HG03097 (cell line): ENCODE measurements around the gene SIL1.

Experiments
- ATAC-seq: cut with Tn5 transposase; IDR thresholded peaks from one replicate; pipeline ENCODE4 v1.9.1; 2021; ENCODE audit not compliant: unreplicated experiment, low FRiP score

Gene SIL1

DNA sequence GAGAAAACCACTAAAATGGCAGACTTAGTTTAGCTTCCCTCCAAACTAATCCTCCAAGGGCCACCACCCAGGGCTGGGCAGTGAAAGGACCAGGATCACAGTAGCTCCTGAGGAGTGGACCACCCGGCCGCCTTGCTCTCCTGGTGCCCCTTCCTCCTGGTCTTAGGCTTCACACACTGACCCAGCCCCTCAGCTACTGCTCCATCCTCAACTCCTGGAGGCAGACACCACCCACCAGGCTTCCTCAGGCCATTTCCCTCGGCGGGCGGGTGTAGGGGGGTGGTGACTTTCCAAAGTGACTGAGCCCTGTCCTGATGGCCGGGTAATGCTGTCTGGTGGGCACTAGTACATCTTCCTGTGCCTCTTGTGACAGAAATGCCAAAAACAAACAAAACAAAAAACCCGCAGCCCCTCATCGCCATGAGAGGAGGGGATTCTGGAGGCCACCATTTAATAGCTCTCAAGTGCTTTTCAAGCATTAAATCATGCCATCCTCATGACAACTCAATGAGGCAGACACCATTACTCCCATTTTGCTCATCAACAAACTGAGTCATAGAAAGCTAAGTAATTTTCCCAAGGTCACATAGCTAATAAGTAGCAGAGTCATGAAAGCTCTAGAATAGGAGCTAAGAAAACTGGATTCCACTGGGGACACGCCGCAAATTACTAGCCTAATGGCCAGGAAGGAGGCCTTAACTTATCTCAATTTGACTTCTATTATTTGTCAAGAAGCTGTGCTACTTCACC, 231.8 kb downstream of the SIL1 start:
- no peak for ATAC-seq

DNA sequence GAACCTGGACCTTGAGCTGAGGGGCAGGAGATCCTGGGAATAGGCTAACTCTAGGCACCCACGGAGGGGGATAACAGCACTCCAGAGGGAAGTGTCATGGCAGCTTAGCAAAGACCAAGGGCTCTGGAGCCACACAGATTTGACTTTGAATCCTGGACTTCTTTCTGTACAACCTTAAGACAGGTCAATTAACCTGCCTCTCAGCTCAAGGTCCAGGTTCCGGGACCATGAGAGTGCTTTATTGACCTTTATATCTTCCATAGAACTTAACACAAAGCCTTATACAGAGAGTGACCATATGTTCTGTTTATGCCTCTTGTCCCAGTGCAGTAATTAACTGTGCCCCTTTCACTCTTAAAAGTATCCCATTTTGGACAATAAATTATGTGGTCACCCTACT, 232.5 kb downstream of the SIL1 start:
- no peak for ATAC-seq

DNA sequence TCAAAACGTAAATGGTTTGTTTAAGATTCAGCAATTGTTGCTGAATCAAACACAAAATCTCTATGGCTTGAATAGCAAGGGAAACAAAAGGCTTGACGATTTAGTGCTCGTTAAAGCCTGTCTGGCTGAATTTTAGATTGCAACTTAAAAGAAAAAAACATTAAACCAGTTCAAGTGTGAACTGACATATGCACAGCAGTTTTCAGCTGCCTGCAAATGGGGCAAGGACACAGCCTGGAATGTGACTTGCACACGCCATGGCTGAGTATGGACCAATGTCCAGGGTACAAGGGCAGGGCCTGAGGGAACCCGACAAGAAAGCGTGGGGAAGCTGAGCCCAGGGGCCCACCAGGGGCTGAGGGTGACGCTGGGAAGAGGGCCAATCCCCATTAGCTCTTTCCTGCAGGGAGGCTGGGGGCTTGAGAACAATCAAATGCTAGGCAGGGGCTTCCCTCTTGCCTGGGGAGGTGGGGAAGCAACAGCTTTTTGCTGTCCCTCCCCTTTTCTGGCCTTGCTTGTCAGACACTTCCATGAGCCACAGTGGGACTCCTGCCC, 233.4 kb downstream of the SIL1 start:
- no peak for ATAC-seq

DNA sequence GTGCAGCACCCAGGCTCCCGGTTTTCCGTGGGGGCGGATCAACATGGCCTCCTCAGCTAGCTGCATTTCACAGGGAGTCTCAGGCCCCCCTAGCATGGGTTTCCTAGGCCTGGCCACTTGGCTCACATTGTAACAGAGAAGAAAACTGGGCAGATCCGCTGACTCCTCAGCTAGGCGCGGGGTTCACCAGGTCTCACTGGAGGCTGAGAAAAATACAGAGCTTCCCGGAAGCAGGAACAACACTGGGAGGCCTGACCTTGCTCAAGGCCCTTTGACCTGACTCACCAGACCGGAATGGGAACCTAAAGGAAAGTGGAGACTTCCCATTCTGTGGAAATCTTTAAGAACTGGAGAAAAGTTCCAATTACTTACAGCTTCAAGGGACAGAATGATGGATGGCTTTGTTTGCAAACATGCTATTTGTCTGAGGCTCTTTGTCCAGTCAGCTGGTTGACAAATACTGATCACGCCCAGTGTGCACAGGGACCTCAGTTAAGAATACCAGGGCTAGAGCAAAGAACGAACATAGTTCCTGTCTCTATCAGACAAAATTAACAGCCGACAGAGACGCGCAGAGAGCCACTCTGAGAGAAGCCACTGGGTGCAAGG, 234.3 kb downstream of the SIL1 start:
- ATAC-seq, result no peak

DNA sequence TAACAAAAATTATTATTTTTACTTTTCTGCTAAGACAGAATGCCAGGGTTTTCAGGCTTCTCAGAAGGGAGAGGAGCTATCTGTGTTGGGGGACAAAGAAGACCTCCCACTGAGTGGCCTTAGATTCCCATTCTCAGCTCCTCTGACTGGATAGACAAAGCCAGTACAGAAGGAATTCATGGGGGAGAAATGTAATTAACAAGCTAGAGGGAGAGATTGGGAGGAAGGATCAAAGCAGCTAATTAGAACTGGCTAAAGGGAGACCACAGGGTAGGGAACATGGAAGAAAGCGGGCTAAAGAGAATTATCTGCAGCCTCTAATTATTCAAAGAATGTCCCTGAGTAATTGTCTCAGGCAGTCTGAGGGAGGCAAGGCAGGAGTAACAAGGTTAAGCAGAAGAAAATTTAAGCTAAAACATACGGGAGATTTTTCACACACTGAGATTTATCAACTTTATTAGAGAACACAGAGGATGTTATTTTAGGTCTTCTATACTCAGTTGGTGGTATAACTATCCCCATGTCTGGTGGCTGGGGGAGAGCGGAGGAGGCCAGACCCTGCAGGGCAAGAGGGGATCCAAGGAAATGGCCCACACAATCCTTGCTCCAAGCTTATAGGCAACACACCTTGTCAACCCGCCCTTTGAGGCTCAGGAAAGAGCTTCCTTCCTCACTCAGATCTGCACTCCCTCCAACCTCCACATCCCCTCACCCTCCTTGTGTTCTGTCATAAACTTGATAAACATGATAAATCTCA, 235.4 kb downstream of the SIL1 start:
- no peak for ATAC-seq

- no peak for ATAC-seq
Observed at GRCh38 chr5:138961729-138962128, 236.4 kb downstream of the SIL1 start.

- no peak for ATAC-seq
Observed at GRCh38 chr5:138961221-138961620, 236.9 kb downstream of the SIL1 start.

GRCh38 chr5:138960145-138960692, 237.9 kb downstream of the SIL1 start:
- ATAC-seq, result no peak

GRCh38 chr5:138956801-138957200, 241.4 kb downstream of the SIL1 start:
- no peak for ATAC-seq

- ATAC-seq, result no peak
Observed at GRCh38 chr5:138955671-138956295, 242.4 kb downstream of the SIL1 start.

- ATAC-seq, result no peak
Observed at GRCh38 chr5:138955013-138955660, 243.0 kb downstream of the SIL1 start.

DNA sequence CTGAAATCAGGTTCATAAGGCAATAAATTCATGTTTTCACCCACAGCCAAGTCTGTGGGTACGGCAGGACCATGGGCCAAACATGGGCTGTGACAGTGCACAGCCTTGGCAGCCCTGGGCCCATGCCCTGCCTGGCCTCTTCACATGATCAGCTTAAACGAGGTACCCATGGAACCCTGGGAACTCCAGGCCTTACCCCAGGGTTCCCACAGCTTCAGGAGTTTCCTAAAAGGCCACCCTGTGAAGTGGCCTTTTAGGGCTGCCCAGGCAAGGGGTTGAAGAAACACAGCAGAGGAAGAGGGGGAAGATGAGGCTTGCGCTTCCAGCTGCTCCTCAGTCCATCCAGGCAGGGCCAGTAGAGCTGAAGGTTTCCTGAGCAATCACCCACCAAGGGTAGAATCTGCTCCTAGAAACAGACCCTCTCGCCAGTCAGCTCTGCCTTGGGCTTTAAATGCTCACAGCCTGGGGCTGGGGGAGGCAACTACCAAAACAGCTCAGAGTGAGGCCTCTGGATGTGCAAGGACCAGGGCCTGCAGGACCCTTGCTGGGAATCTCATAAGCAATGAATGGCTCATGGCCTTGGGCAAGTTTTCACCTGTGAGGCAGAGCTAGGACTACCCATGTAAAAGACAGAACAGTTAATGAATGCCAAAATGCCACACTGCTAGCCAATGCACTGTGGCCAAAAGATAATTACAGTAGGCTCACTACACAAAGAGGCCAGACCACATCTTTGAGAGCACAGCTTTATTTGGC, 243.7 kb downstream of the SIL1 start:
- no peak for ATAC-seq

DNA sequence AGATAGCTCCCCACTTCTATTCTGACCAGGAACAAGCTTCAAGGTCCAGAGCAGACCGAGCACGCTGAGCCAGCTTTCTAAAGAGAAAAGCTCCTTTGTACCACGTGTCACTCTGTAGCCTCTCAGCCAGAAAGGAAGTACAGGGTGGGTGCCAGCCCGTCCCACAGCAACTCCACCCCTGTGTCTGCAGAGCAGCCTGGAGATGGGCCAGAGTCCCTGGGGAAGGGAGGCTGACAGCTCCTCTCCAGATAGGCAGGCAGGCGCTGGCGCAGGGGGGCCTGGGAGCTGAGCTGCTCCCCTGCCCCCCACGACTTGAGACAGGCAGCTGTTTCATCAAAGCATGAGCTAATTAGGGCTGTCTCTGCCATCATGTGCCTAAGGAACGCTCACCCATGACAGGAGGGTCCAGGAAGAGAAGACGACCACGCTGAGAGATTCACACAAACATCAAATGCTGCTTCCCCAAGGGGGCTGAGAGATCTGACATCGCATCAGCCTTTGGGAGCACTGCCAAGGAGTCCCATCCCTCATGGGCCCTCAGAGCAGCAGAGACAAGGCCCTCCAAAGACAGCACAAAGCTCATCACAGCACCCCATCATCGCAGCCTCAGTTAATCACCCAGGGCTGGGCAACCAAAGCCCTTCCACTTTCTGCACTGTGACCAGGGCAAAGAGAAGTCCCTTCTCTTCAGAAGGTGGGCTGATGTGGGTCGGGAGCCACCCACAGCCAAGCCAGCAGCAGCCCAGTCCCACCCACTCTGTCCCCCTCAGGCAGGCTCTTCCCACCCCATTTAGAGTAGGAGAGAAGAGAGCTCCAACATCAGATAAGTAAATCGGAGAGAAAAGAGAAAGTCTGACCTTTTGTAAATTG, 244.5 kb downstream of the SIL1 start:
- peak; percentile 87 for ATAC-seq

DNA sequence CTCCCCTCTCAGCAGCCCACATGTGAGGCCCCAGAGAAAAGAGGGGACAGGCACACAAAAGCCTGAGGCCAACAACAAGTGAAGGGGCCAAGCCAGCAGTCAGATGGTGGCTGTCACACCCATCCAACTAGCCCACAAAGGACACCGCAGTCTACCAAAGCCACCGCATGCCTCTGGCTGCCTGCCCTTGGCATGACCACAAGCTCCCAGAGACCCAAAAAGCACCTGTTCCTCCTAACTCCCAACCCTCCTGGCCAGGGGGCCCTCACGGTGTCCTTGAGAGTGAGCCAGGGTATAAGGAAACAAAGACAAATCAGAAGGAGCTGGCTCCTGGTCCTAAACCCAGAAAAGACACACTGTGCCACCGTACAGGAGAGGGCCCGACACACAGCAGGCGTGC, 245.2 kb downstream of the SIL1 start:
- ATAC-seq, result no peak

GRCh38 chr5:138951986-138952735, 246.0 kb downstream of the SIL1 start:
- no peak for ATAC-seq

- no peak for ATAC-seq
Observed at GRCh38 chr5:138951091-138951985, 246.8 kb downstream of the SIL1 start.
